SK-N-SH treated with all-trans-retinoic acid at 6 μM for 48 hours (cell line): ENCODE results near the gene MYO3B.
"Not testable (repeated sequence)": the region's sequence is repeated elsewhere in the genome, so short reads cannot be mapped to it uniquely, and the experiment has no call there.

Experiments
- ATAC-seq: fragments of 200-7000 bp; cut with Tn5 transposase; 3 replicates; pipeline ENCODE4 v1.9.1; 2020; ENCODE audit warnings: mild to moderate bottlenecking, moderate library complexity
- ARNTL ChIP-seq: fragments of 450-650 bp; formaldehyde crosslinking; IDR thresholded peaks from 2 replicates; pipeline ENCODE4 v1.5.0; 2020; ENCODE audit warnings: low read depth, mild to moderate bottlenecking, moderate library complexity, borderline replicate concordance
- CSDC2 ChIP-seq: fragments of 250-450 bp; sonication (Bioruptor Pico); IDR thresholded peaks from 2 replicates; pipeline ENCODE4 v1.5.0; 2020; ENCODE audit warnings: mild to moderate bottlenecking, moderate library complexity
- ESRRG ChIP-seq: fragments of 250-450 bp; sonication (Bioruptor Pico); IDR thresholded peaks from 2 replicates; pipeline ENCODE4 v1.6.1; 2021; ENCODE audit warnings: mild to moderate bottlenecking
- GLIS3 ChIP-seq: fragments of 250-450 bp; sonication (Bioruptor Pico); IDR thresholded peaks from 2 replicates; pipeline ENCODE4 v1.5.0; 2020; ENCODE audit warnings: mild to moderate bottlenecking, moderate library complexity
- PPARA ChIP-seq: fragments of 250-450 bp; sonication (Bioruptor Pico); IDR thresholded peaks from 2 replicates; pipeline ENCODE4 v1.5.0; 2020; ENCODE audit warnings: mild to moderate bottlenecking, borderline replicate concordance
- RARB ChIP-seq: fragments of 250-450 bp; sonication (Bioruptor Pico); IDR thresholded peaks from 2 replicates; pipeline ENCODE4 v1.8.0; 2021; ENCODE audit warnings: mild to moderate bottlenecking, moderate library complexity
- SNAI2 ChIP-seq: fragments of 250-450 bp; sonication (Bioruptor Pico); IDR thresholded peaks from 2 replicates; pipeline ENCODE4 v1.5.0; 2020; ENCODE audit warnings: mild to moderate bottlenecking, moderate library complexity
- TCF4 ChIP-seq: fragments of 250-450 bp; sonication (Bioruptor Pico); IDR thresholded peaks from 2 replicates; pipeline ENCODE4 v1.8.0; 2021; ENCODE audit warnings: mild to moderate bottlenecking, moderate library complexity, borderline replicate concordance
- TOX ChIP-seq: fragments of 250-450 bp; sonication (Bioruptor Pico); IDR thresholded peaks from 2 replicates; pipeline ENCODE4 v1.8.0; 2021; ENCODE audit warnings: mild to moderate bottlenecking, moderate library complexity, borderline replicate concordance
- ZNF565 ChIP-seq: fragments of 450-650 bp; formaldehyde crosslinking; conservative IDR thresholded peaks from 2 replicates; pipeline ENCODE4 v1.5.0; 2020; ENCODE audit warnings: low read depth, mild to moderate bottlenecking, moderate library complexity
- ZNF8 ChIP-seq: fragments of 450-650 bp; formaldehyde crosslinking; IDR thresholded peaks from 2 replicates; pipeline ENCODE4 v1.5.0; 2020; ENCODE audit warnings: mild to moderate bottlenecking, moderate library complexity
- TF ChIP-seq, protein P1 (sequence below): fragments of 250-450 bp; sonication (Bioruptor Pico); IDR thresholded peaks from 2 replicates; pipeline ENCODE4 v1.8.0; 2021; ENCODE audit warnings: low read depth, mild to moderate bottlenecking, moderate library complexity, borderline replicate concordance
- TF ChIP-seq, protein P2 (sequence below): fragments of 250-450 bp; sonication (Bioruptor Pico); IDR thresholded peaks from 2 replicates; pipeline ENCODE4 v1.8.0; 2020; ENCODE audit warnings: mild to moderate bottlenecking, moderate library complexity, borderline replicate concordance
- TF ChIP-seq, protein P3 (sequence below): fragments of 250-450 bp; sonication (Bioruptor Pico); IDR thresholded peaks from 2 replicates; pipeline ENCODE4 v1.5.1; 2020; ENCODE audit warnings: low read depth, mild to moderate bottlenecking, moderate library complexity
- TF ChIP-seq, protein P4 (sequence below): fragments of 250-450 bp; sonication (Bioruptor Pico); IDR thresholded peaks from 2 replicates; pipeline ENCODE4 v1.5.1; 2021; ENCODE audit warnings: mild to moderate bottlenecking, moderate library complexity
- TF ChIP-seq, protein P5 (sequence below): fragments of 250-450 bp; sonication (Bioruptor Pico); IDR thresholded peaks from 2 replicates; pipeline ENCODE4 v1.5.0; 2020; ENCODE audit warnings: mild to moderate bottlenecking, moderate library complexity

The MYO3B gene

DNA sequence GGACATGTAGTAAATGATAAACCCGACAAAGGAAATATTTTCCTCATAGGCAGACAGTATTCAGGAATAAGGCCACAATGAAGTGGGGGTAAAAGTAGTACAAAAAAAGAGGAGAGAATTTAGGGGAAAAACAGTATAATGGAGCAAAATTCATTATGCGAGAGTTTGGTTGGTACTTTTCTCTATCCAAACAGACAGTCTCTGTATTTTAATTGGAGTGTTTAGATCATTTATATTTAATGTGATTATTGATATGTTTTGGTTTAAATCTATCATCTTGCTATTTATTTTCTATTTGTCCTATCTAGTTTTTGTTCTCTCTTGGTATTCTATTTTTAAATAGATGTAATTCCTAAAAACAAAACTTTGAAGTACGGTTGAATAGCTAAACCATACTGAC lies 366.9 kb downstream of the MYO3B start (continued):
- TF ChIP-seq, protein P1, sequence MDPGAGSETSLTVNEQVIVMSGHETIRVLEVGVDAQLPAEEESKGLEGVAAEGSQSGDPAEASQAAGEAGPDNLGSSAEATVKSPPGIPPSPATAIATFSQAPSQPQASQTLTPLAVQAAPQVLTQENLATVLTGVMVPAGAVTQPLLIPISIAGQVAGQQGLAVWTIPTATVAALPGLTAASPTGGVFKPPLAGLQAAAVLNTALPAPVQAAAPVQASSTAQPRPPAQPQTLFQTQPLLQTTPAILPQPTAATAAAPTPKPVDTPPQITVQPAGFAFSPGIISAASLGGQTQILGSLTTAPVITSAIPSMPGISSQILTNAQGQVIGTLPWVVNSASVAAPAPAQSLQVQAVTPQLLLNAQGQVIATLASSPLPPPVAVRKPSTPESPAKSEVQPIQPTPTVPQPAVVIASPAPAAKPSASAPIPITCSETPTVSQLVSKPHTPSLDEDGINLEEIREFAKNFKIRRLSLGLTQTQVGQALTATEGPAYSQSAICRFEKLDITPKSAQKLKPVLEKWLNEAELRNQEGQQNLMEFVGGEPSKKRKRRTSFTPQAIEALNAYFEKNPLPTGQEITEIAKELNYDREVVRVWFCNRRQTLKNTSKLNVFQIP (CRISPR knock-in tag): no peak
- TF ChIP-seq ZNF565: no peak
- no peak for TF ChIP-seq SNAI2 (CRISPR knock-in tag)
- TF ChIP-seq, all 23 proteins: peak for 0

DNA sequence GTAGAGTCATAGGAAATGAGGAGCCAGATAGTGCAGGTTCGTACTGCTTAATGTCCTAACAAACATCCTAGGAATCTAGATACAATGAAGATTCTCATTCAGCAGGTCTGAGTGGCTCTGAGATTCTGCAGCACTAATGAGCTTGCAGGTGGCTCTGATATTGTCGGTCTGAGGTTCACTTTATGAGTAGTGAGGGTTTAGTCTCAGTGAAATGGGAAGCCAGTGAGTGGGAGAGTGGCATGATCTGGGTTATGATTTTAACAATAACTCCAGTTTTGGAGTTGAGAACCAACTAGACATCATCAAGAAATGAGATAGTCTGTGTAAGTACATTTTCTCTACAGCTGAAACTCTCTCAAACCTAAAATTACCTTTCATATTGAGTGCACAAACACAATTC lies 370.4 kb downstream of the MYO3B start:
- TF ChIP-seq, protein P1 (CRISPR knock-in tag): no peak
- TF ChIP-seq, protein P2, sequence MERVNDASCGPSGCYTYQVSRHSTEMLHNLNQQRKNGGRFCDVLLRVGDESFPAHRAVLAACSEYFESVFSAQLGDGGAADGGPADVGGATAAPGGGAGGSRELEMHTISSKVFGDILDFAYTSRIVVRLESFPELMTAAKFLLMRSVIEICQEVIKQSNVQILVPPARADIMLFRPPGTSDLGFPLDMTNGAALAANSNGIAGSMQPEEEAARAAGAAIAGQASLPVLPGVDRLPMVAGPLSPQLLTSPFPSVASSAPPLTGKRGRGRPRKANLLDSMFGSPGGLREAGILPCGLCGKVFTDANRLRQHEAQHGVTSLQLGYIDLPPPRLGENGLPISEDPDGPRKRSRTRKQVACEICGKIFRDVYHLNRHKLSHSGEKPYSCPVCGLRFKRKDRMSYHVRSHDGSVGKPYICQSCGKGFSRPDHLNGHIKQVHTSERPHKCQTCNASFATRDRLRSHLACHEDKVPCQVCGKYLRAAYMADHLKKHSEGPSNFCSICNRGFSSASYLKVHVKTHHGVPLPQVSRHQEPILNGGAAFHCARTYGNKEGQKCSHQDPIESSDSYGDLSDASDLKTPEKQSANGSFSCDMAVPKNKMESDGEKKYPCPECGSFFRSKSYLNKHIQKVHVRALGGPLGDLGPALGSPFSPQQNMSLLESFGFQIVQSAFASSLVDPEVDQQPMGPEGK (CRISPR knock-in tag): no peak
- TF ChIP-seq, protein P3, sequence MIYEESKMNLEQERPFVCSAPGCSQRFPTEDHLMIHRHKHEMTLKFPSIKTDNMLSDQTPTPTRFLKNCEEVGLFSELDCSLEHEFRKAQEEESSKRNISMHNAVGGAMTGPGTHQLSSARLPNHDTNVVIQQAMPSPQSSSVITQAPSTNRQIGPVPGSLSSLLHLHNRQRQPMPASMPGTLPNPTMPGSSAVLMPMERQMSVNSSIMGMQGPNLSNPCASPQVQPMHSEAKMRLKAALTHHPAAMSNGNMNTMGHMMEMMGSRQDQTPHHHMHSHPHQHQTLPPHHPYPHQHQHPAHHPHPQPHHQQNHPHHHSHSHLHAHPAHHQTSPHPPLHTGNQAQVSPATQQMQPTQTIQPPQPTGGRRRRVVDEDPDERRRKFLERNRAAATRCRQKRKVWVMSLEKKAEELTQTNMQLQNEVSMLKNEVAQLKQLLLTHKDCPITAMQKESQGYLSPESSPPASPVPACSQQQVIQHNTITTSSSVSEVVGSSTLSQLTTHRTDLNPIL (CRISPR knock-in tag): no peak
- no peak for TF ChIP-seq CSDC2
- no peak for TF ChIP-seq SNAI2 (CRISPR knock-in tag)
- no peak for TF ChIP-seq GLIS3 (CRISPR knock-in tag)
- no peak for TF ChIP-seq TOX (CRISPR knock-in tag)
- no peak for TF ChIP-seq ZNF565
- TF ChIP-seq ARNTL (CRISPR knock-in tag): no peak
- no peak for TF ChIP-seq TCF4 (CRISPR knock-in tag)
- TF ChIP-seq, protein P4, sequence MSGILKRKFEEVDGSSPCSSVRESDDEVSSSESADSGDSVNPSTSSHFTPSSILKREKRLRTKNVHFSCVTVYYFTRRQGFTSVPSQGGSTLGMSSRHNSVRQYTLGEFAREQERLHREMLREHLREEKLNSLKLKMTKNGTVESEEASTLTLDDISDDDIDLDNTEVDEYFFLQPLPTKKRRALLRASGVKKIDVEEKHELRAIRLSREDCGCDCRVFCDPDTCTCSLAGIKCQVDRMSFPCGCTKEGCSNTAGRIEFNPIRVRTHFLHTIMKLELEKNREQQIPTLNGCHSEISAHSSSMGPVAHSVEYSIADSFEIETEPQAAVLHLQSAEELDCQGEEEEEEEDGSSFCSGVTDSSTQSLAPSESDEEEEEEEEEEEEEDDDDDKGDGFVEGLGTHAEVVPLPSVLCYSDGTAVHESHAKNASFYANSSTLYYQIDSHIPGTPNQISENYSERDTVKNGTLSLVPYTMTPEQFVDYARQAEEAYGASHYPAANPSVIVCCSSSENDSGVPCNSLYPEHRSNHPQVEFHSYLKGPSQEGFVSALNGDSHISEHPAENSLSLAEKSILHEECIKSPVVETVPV (CRISPR knock-in tag): no peak
- no peak for TF ChIP-seq PPARA (CRISPR knock-in tag)
- no peak for TF ChIP-seq RARB
- TF ChIP-seq ESRRG (CRISPR knock-in tag): no peak
- TF ChIP-seq, all 23 proteins: peak for 0
- ATAC-seq: no peak

DNA sequence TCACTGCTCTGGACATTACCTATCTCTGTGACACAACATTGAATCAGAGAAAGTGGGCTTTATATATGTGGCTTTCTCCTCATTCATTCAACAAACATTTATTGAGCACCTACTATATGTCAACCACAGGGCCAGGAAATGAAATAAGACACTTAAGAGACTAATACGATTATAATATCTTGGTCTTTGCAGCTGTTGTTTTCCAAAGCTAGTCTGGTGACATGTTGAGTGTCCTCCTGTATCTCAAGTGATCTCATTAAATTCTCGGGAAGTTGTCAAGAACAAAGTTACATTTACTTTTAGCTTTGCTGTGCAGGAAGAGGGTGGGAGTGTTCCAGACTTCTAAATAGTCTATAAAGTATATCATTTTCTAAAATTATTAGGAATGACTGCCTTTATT lies 372.6 kb downstream of the MYO3B start:
- ATAC-seq: no peak

DNA sequence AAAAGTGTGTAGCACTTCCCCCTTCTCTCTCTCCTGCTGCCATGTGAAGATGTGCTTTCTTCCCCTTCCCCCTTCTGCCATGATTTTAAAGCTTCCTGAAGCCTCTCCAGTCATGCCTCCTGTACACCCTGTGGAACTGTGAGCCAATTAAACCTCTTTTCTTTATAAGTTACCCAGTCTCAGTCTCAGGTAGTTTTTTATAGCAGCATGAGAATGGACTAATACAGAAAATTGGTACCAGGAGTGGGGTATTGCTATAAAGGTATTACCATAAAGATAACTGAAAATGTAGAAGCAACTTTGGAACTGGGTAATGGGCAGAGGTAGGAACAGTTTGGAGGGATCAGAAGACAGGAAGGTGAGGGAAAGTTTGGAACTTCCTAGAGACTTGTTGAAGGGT lies 374.0 kb downstream of the MYO3B start:
- ATAC-seq: not testable (repeated sequence)

More for the DNA sequence above, 372.6 kb downstream of the MYO3B start:
- no peak for TF ChIP-seq ZNF8 (CRISPR knock-in tag)
- TF ChIP-seq, protein P4 (CRISPR knock-in tag): no peak
- TF ChIP-seq, protein P2 (CRISPR knock-in tag): no peak
- TF ChIP-seq, protein P5, sequence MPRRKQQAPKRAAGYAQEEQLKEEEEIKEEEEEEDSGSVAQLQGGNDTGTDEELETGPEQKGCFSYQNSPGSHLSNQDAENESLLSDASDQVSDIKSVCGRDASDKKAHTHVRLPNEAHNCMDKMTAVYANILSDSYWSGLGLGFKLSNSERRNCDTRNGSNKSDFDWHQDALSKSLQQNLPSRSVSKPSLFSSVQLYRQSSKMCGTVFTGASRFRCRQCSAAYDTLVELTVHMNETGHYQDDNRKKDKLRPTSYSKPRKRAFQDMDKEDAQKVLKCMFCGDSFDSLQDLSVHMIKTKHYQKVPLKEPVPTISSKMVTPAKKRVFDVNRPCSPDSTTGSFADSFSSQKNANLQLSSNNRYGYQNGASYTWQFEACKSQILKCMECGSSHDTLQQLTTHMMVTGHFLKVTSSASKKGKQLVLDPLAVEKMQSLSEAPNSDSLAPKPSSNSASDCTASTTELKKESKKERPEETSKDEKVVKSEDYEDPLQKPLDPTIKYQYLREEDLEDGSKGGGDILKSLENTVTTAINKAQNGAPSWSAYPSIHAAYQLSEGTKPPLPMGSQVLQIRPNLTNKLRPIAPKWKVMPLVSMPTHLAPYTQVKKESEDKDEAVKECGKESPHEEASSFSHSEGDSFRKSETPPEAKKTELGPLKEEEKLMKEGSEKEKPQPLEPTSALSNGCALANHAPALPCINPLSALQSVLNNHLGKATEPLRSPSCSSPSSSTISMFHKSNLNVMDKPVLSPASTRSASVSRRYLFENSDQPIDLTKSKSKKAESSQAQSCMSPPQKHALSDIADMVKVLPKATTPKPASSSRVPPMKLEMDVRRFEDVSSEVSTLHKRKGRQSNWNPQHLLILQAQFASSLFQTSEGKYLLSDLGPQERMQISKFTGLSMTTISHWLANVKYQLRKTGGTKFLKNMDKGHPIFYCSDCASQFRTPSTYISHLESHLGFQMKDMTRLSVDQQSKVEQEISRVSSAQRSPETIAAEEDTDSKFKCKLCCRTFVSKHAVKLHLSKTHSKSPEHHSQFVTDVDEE (CRISPR knock-in tag): no peak
- TF ChIP-seq, all 23 proteins: peak for 0
